Lung (tissue), 12 donors: ENCODE results near the gene XYLT1. TPM values are rescaled to one million over a fixed set of nuclear protein-coding genes. Genes with fewer than 3 reads are reported as not detected.
A peak's percentile ranks its signal among the peaks of the same experiment; 100 is the strongest.

Experiments
- ATAC-seq: fragments of 200-7000 bp; cut with Tn5 transposase; one replicate; pipeline ENCODE4 v1.9.1; 2020; ENCODE audit warnings: moderate number of reproducible peaks; ENCODE audit not compliant: insufficient read depth, low FRiP score
- DNase-seq, 3 donors: peaks; one replicate each; pipeline ENCODE4 v3.0.0-alpha.2; 2013 to 2017
- H3K27ac ChIP-seq, 2 donors: one replicate each; pipeline ENCODE4 v1.5.1; 2013; ENCODE audit warnings: mild to moderate bottlenecking in 2 of 2, moderate library complexity in 2 of 2, control low read depth in 1 of 2, inconsistent platforms in 1 of 2, low read depth in 1 of 2, low read length in 1 of 2
- H3K27me3 ChIP-seq, 3 donors: one replicate each; pipeline ENCODE4 v1.5.1; 2013; ENCODE audit warnings: low read length in 2 of 3; ENCODE audit not compliant: control insufficient read depth in 3 of 3, insufficient read depth in 3 of 3
- H3K36me3 ChIP-seq, 4 donors: one replicate each; pipeline ENCODE4 v1.5.1; 2013; ENCODE audit warnings: low read length in 4 of 4, mild to moderate bottlenecking in 1 of 4, moderate library complexity in 1 of 4; ENCODE audit not compliant: control insufficient read depth in 4 of 4, insufficient read depth in 4 of 4
- H3K4me1 ChIP-seq, 5 donors: one replicate each; pipeline ENCODE4 v1.5.1; 2013; ENCODE audit warnings: low read length in 5 of 5, mild to moderate bottlenecking in 2 of 5, moderate library complexity in 1 of 5; ENCODE audit not compliant: control insufficient read depth in 5 of 5, insufficient read depth in 5 of 5
- H3K4me3 ChIP-seq: one replicate; pipeline ENCODE4 v1.5.1; 2013; ENCODE audit warnings: mild to moderate bottlenecking, control low read depth, moderate library complexity
- H3K9ac ChIP-seq, 2 donors: one replicate each; pipeline ENCODE4 v1.5.1; 2013; ENCODE audit warnings: low read length in 2 of 2, control low read depth in 1 of 2; ENCODE audit not compliant: insufficient read depth in 1 of 2
- H3K9me3 ChIP-seq, 4 donors: one replicate each; pipeline ENCODE4 v1.5.1; 2013; ENCODE audit warnings: low read length in 3 of 4, mild to moderate bottlenecking in 1 of 4, moderate library complexity in 1 of 4; ENCODE audit not compliant: control insufficient read depth in 4 of 4, insufficient read depth in 3 of 4
- WGBS, 2 donors: extraction: QIAGEN DNeasy Blood & Tissue Kit; methylation state at CpG; one replicate each; pipeline ENCODE4 v1.1.7; 2013; 5-methylcytosine and 5-hydroxymethylcytosine counted together
- polyA plus RNA-seq, 2 donors: library from polyadenylated mRNA; stranded (reverse); fragments of 200-250 nt; gene quantifications; one replicate each; pipeline ENCODE4 v1.2.1, GENCODE V29; 2013
- total RNA-seq, 2 donors: library from RNA; depleted of rRNA in 1 of 2; stranded (reverse); fragments of >200 nt in 1 of 2; gene quantifications; one replicate each; pipeline ENCODE4 v1.2.1, GENCODE V29; 2014 to 2021
- TF ChIP-seq, protein P1 (sequence below): IDR thresholded peaks from 2 replicates; pipeline ENCODE4 v1.5.1; 2012; ENCODE audit warnings: mild to moderate bottlenecking; ENCODE audit errors: control extremely low read depth, extremely low read depth
- donor health status: control.
- donor health status: control.
- donor health status: Bipolar disorder and iron deficiency.
- donor health status: healthy.
- donor health status: DM: yes; HTN: yes; CAD: no.

XYLT1 gene
- total and polyA plus RNA-seq, 4 donors, result 1.4 to 11.5 (median 6.9) TPM

- Histone ChIP-seq H3K9ac (no peak overlapping the region), H3K27me3 (no peaks in the 10 kb centered on the region), H3K27ac (no peak overlapping the region), H3K9me3 (peaks cover 0 to 9% (median 3%) of the 10 kb centered on the region in 4 donors), H3K36me3 (no peaks in the 10 kb centered on the region), H3K4me1 (peaks cover 0 to 15% (median 7%) of the 10 kb centered on the region in 5 donors), H3K4me3 (no peak overlapping the region)
- ATAC-seq (no peak), DNase-seq (peak; percentile 38 to 51 (median 42))
- WGBS, 2 donors, result 26 to 27% methylated on average over 14 of the region's 14 CpGs
- TF ChIP-seq, protein P1, sequence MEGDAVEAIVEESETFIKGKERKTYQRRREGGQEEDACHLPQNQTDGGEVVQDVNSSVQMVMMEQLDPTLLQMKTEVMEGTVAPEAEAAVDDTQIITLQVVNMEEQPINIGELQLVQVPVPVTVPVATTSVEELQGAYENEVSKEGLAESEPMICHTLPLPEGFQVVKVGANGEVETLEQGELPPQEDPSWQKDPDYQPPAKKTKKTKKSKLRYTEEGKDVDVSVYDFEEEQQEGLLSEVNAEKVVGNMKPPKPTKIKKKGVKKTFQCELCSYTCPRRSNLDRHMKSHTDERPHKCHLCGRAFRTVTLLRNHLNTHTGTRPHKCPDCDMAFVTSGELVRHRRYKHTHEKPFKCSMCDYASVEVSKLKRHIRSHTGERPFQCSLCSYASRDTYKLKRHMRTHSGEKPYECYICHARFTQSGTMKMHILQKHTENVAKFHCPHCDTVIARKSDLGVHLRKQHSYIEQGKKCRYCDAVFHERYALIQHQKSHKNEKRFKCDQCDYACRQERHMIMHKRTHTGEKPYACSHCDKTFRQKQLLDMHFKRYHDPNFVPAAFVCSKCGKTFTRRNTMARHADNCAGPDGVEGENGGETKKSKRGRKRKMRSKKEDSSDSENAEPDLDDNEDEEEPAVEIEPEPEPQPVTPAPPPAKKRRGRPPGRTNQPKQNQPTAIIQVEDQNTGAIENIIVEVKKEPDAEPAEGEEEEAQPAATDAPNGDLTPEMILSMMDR, result no peak
Observed at GRCh38 chr16:17416461-17417311, 54.1 kb downstream of the XYLT1 start.

DNA sequence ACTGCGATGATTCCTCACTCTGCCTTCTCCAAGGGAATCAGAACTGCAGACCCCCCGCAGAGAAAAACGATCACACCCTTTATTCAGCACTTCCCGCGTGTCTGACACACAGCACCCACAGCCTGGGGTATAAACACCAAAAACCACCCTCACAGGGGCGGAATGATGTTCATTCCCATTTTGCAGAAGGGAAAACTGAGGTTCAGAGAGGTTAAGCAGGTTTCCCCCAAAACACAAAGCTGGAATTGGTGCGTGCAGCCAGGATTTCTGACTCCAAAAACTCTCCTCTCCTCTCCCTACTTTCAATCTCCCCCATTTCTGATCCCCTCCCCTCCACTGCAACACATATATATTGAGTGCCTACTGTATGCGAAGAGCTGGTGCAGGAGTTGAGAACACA, 55.8 kb downstream of the XYLT1 start:
- no peak overlapping the region for H3K27ac ChIP-seq
- H3K4me3 ChIP-seq, result no peak overlapping the region
- H3K27me3 ChIP-seq, result no peaks in the 10 kb centered on the region
- H3K9me3 ChIP-seq, result peaks cover 0 to 6% (median under 1%) of the 10 kb centered on the region in 4 donors
- 94% methylated on average over 8 of the region's 8 CpGs for WGBS, 2 donors
- ATAC-seq, result no peak
- no peak overlapping the region for H3K9ac ChIP-seq
- no peaks in the 10 kb centered on the region for H3K36me3 ChIP-seq
- TF ChIP-seq, protein P1, result no peak
- H3K4me1 ChIP-seq, result peaks cover 0 to 15% (median 7%) of the 10 kb centered on the region in 5 donors
- DNase-seq, result no peak

GRCh38 chr16:17414421-17414820, 56.3 kb downstream of the XYLT1 start:
- no peaks in the 10 kb centered on the region for H3K27me3 ChIP-seq
- TF ChIP-seq, protein P1, result no peak
- H3K36me3 ChIP-seq, result no peaks in the 10 kb centered on the region
- no peak overlapping the region for H3K9ac ChIP-seq
- DNase-seq, result no peak
- ATAC-seq, result no peak
- peaks cover 0 to 15% (median 7%) of the 10 kb centered on the region in 5 donors for H3K4me1 ChIP-seq
- no peak overlapping the region for H3K27ac ChIP-seq
- peaks cover 0 to 6% (median under 1%) of the 10 kb centered on the region in 4 donors for H3K9me3 ChIP-seq
- 42 to 73% methylated on average over 8 of the region's 8 CpGs for WGBS, 2 donors
- H3K4me3 ChIP-seq, result no peak overlapping the region
